H9 (cell line): ENCODE measurements around the gene NOP56. TPM values are rescaled to one million over a fixed set of nuclear protein-coding genes. Genes with fewer than 3 reads are reported as not detected.

ENCODE experiments used
- DNase-seq: peaks from one replicate; pipeline ENCODE4 v3.0.0-alpha.2; 2017
- H2AFZ ChIP-seq: one replicate; pipeline ENCODE4 v1.6.1; 2013; ENCODE audit warnings: mild to moderate bottlenecking, low read length, control low read depth, moderate library complexity
- H2AK5ac ChIP-seq: 2 replicates; pipeline ENCODE4 v1.6.1; 2013; ENCODE audit warnings: low read length, control low read depth, mixed read lengths; ENCODE audit not compliant: insufficient read length
- H2BK120ac ChIP-seq: one replicate; pipeline ENCODE4 v1.6.1; 2013; ENCODE audit warnings: low read depth, mild to moderate bottlenecking, low read length, control low read depth, inconsistent platforms; ENCODE audit not compliant: poor library complexity, severe bottlenecking
- H2BK12ac ChIP-seq: 2 replicates; pipeline ENCODE4 v1.6.1; 2013; ENCODE audit warnings: low read length, control low read depth, mixed read lengths, low read depth; ENCODE audit not compliant: insufficient read length
- H2BK15ac ChIP-seq: 2 replicates; pipeline ENCODE4 v1.6.1; 2013; ENCODE audit warnings: low read depth, low read length, control low read depth
- H2BK20ac ChIP-seq: one replicate; pipeline ENCODE4 v1.6.1; 2013; ENCODE audit warnings: low read depth, mild to moderate bottlenecking, low read length, control low read depth, inconsistent platforms; ENCODE audit not compliant: poor library complexity, severe bottlenecking
- H2BK5ac ChIP-seq: 2 replicates; pipeline ENCODE4 v1.6.1; 2013; ENCODE audit warnings: low read length, control low read depth, mixed read lengths; ENCODE audit not compliant: insufficient read length
- H3K14ac ChIP-seq: 2 replicates; pipeline ENCODE4 v1.6.1; 2013; ENCODE audit warnings: low read length, control low read depth; ENCODE audit not compliant: insufficient read depth
- H3K18ac ChIP-seq: 2 replicates; pipeline ENCODE4 v1.6.1; 2013; ENCODE audit warnings: low read depth, mild to moderate bottlenecking, mixed read lengths, low read length, control low read depth; ENCODE audit not compliant: insufficient read length
- H3K23ac ChIP-seq: 2 replicates; pipeline ENCODE4 v1.6.1; 2013; ENCODE audit warnings: low read length, control low read depth, mixed read lengths, low read depth; ENCODE audit not compliant: insufficient read length
- H3K23me2 ChIP-seq: 2 replicates; pipeline ENCODE4 v1.6.1; 2013; ENCODE audit warnings: low read depth, mild to moderate bottlenecking, mixed read lengths, low read length, control low read depth; ENCODE audit not compliant: insufficient read length, poor library complexity, severe bottlenecking
- H3K27ac ChIP-seq: 2 replicates; pipeline ENCODE4 v1.5.1; 2013; ENCODE audit warnings: low read length, control low read depth, mixed read lengths, low read depth; ENCODE audit not compliant: insufficient read length
- H3K27me3 ChIP-seq: 2 replicates; pipeline ENCODE4 v1.6.1; 2013; ENCODE audit warnings: low read length, control low read depth, inconsistent platforms; ENCODE audit not compliant: insufficient read depth
- H3K4ac ChIP-seq: 2 replicates; pipeline ENCODE4 v1.6.1; 2013; ENCODE audit warnings: low read depth, mild to moderate bottlenecking, control low read depth, inconsistent platforms, low read length, moderate library complexity
- H3K4me1 ChIP-seq: 2 replicates; pipeline ENCODE4 v1.6.1; 2013; ENCODE audit warnings: low read length, control low read depth, inconsistent platforms; ENCODE audit not compliant: insufficient read depth
- H3K4me2 ChIP-seq: 2 replicates; pipeline ENCODE4 v1.6.1; 2013; ENCODE audit warnings: low read length, control low read depth, mixed read lengths; ENCODE audit not compliant: insufficient read length, insufficient read depth
- H3K56ac ChIP-seq: 2 replicates; pipeline ENCODE4 v1.6.1; 2013; ENCODE audit warnings: low read depth, mild to moderate bottlenecking, mixed read lengths, low read length, control low read depth; ENCODE audit not compliant: insufficient read length
- H3K79me1 ChIP-seq: 2 replicates; pipeline ENCODE4 v1.6.1; 2013; ENCODE audit warnings: low read depth, mild to moderate bottlenecking, moderate library complexity, low read length, control low read depth, inconsistent platforms; ENCODE audit not compliant: insufficient read depth, poor library complexity, severe bottlenecking
- H3K79me2 ChIP-seq: 2 replicates; pipeline ENCODE4 v1.6.1; 2013; ENCODE audit warnings: low read length, control low read depth, inconsistent platforms; ENCODE audit not compliant: insufficient read depth
- H3K9ac ChIP-seq: 2 replicates; pipeline ENCODE4 v1.6.1; 2013; ENCODE audit warnings: low read length, control low read depth, mixed read lengths; ENCODE audit not compliant: insufficient read length; ENCODE audit errors: extremely low read depth
- H3K9me3 ChIP-seq: one replicate; pipeline ENCODE4 v1.6.1; 2013; ENCODE audit warnings: low read depth, low read length, inconsistent platforms; ENCODE audit not compliant: control insufficient read depth
- H3T11ph ChIP-seq: one replicate; pipeline ENCODE4 v1.6.1; 2013; ENCODE audit warnings: mild to moderate bottlenecking, low read length, control low read depth, inconsistent platforms
- H4K20me1 ChIP-seq: one replicate; pipeline ENCODE4 v1.6.1; 2013; ENCODE audit not compliant: control insufficient read depth, insufficient read length, insufficient read depth
- H4K5ac ChIP-seq: 2 replicates; pipeline ENCODE4 v1.6.1; 2013; ENCODE audit warnings: low read depth, mild to moderate bottlenecking, mixed read lengths, low read length, control low read depth; ENCODE audit not compliant: insufficient read length
- H4K8ac ChIP-seq: replicated peaks from 2 replicates; pipeline ENCODE4 v1.6.1; 2013; ENCODE audit warnings: low read length, control low read depth, mixed read lengths, low read depth; ENCODE audit not compliant: insufficient read length
- H4K91ac ChIP-seq: 2 replicates; pipeline ENCODE4 v1.6.1; 2013; ENCODE audit warnings: low read depth, mild to moderate bottlenecking, moderate library complexity, mixed read lengths, low read length, control low read depth; ENCODE audit not compliant: insufficient read length
- H3K27ac Mint-ChIP-seq, 3 experiments: 2 replicates in 2 of 3; 3 replicates in 1 of 3; pipeline ENCODE4 v1.8.0; 2020 to 2021; ENCODE audit warnings: mixed read lengths in 3 of 3, mild to moderate bottlenecking in 1 of 3, moderate library complexity in 1 of 3
- H3K27me3 Mint-ChIP-seq: 2 replicates; pipeline ENCODE4 v1.8.0; 2021; ENCODE audit warnings: low read depth, mild to moderate bottlenecking, moderate library complexity, mixed read lengths
- H3K36me3 Mint-ChIP-seq, 3 experiments: 2 replicates in 2 of 3; 3 replicates in 1 of 3; pipeline ENCODE4 v1.8.0; 2020 to 2021; ENCODE audit warnings: low read depth in 3 of 3, mixed read lengths in 3 of 3; ENCODE audit not compliant: insufficient read depth in 1 of 3
- H3K4me1 Mint-ChIP-seq, 2 experiments: 2 replicates each; pipeline ENCODE4 v1.8.0; 2020; ENCODE audit warnings: mixed read lengths in 2 of 2
- H3K4me3 Mint-ChIP-seq, 2 experiments: 2 replicates in 1 of 2; 3 replicates in 1 of 2; pipeline ENCODE4 v1.8.0; 2020 to 2021; ENCODE audit warnings: mild to moderate bottlenecking in 2 of 2, mixed read lengths in 2 of 2, moderate library complexity in 1 of 2
- H3K9me3 Mint-ChIP-seq, 2 experiments: 2 replicates in 1 of 2; 3 replicates in 1 of 2; pipeline ENCODE4 v1.8.0; 2020; ENCODE audit warnings: mild to moderate bottlenecking in 2 of 2, mixed read lengths in 2 of 2, moderate library complexity in 1 of 2
- WGBS: extraction: QIAGEN DNeasy Blood & Tissue Kit; methylation state at CpG from one replicate; pipeline ENCODE4 v1.1.7; 2013; ENCODE audit warnings: missing lambda C conversion rate, low lambda C conversion rate, mixed read lengths; ENCODE audit not compliant: insufficient read length; ENCODE audit errors: extremely low coverage; 5-methylcytosine and 5-hydroxymethylcytosine counted together
- total RNA-seq: library from RNA; stranded (reverse); gene quantifications from 2 replicates; pipeline ENCODE4 v1.2.1, GENCODE V29; 2021
- TF ChIP-seq, protein P1 (sequence below): fragments of 200-600 bp; sonication (generic); conservative IDR thresholded peaks from 3 replicates; pipeline ENCODE4 v1.8.0; 2021; ENCODE audit warnings: antibody characterized with exemption, mild to moderate bottlenecking

Gene NOP56
- total RNA-seq, 1 experiment from 2014 or later, result 774 TPM

DNA sequence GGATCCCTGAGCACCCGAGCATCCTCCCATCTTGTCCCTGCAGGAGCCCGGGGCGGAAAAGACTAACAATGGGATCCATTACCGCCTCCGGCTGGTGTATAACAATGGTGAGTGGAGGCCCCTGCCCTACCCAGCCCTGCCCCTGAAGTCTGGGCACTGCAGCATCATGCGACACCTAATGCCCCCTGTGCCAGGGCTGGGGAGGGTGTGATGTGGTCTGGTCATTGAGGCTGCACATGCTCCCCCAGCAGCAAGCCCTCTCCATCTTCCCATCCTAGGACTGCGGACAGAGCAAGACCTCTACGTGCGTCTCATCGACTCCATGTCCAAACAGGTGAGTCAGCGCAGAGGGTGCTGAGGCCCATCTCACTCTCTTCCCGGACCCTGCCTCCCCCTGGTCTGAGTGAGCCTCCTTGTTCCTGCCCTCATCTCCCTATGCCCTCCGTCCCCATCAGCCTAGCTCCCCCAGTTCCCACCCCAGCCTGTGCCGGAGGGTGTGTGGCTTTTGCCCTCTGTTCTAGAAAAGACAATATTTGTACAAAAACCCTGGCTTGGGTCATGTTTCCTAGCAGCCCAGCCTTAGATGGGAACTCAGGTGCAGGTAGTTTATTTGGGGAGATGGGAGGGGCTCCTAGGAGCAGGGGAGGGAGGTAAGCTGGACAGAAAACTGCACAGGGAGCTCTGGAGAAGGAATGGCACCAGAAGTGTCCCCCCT, 53.7 kb downstream of the NOP56 start:
- H3K79me2 ChIP-seq, result no peaks in the 10 kb centered on the region
- H4K8ac ChIP-seq, result no peak overlapping the region
- no peak overlapping the region for H4K91ac ChIP-seq
- no peak overlapping the region for H4K5ac ChIP-seq
- Mint-ChIP-seq H3K27ac (peak overlapping the region in 1 of 3 experiments; percentile 49; a peak in 2 of 7 replicates), H3K4me3 (peak overlapping the region in 1 of 2 experiments; percentile 31; a peak in 2 of 5 replicates), H3K27me3 (peaks cover 71% of the 10 kb centered on the region), H3K4me1 (peaks cover 45 to 49% of the 10 kb centered on the region in 2 experiments), H3K9me3 (no peaks in the 10 kb centered on the region), H3K36me3 (no peaks in the 10 kb centered on the region)
- no CpG with 5 or more reads among the region's 14 CpGs for WGBS
- H2AFZ ChIP-seq, result no peak overlapping the region
- no peak overlapping the region for H2BK15ac ChIP-seq
- H4K20me1 ChIP-seq, result no peaks in the 10 kb centered on the region
- H3K27ac ChIP-seq, result no peak overlapping the region
- no peak overlapping the region for H2BK20ac ChIP-seq
- H2AK5ac ChIP-seq, result no peak overlapping the region
- no peaks in the 10 kb centered on the region for H3K9me3 ChIP-seq
- TF ChIP-seq, protein P1, sequence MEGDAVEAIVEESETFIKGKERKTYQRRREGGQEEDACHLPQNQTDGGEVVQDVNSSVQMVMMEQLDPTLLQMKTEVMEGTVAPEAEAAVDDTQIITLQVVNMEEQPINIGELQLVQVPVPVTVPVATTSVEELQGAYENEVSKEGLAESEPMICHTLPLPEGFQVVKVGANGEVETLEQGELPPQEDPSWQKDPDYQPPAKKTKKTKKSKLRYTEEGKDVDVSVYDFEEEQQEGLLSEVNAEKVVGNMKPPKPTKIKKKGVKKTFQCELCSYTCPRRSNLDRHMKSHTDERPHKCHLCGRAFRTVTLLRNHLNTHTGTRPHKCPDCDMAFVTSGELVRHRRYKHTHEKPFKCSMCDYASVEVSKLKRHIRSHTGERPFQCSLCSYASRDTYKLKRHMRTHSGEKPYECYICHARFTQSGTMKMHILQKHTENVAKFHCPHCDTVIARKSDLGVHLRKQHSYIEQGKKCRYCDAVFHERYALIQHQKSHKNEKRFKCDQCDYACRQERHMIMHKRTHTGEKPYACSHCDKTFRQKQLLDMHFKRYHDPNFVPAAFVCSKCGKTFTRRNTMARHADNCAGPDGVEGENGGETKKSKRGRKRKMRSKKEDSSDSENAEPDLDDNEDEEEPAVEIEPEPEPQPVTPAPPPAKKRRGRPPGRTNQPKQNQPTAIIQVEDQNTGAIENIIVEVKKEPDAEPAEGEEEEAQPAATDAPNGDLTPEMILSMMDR, result no peak
- DNase-seq, result peak; percentile 68
- H3T11ph ChIP-seq, result no peak overlapping the region
- H3K79me1 ChIP-seq, result no peaks in the 10 kb centered on the region
- no peak overlapping the region for H3K18ac ChIP-seq
- H3K23me2 ChIP-seq, result no peaks in the 10 kb centered on the region
- H3K4ac ChIP-seq, result no peak overlapping the region
- peaks cover 8% of the 10 kb centered on the region; the same call in 1 of the 2 replicates for H3K4me1 ChIP-seq
- no peak overlapping the region for H2BK120ac ChIP-seq
- H3K14ac ChIP-seq, result peak overlapping the region; percentile 21; the same call in 1 of the 2 replicates
- H3K23ac ChIP-seq, result no peak overlapping the region
- no peak overlapping the region for H2BK12ac ChIP-seq
- H2BK5ac ChIP-seq, result no peak overlapping the region
- H3K56ac ChIP-seq, result no peak overlapping the region
- peaks cover 3% of the 10 kb centered on the region; the same call in 1 of the 2 replicates for H3K27me3 ChIP-seq
- H3K4me2 ChIP-seq, result no peak overlapping the region
- no peak overlapping the region for H3K9ac ChIP-seq
